Mammary epithelial cell (primary cell): ENCODE measurements around the gene FSTL4.

Experiments used
- CTCF ChIP-seq, 2 donors: IDR thresholded peaks in 1 of 2; conservative IDR thresholded peaks in 1 of 2; 2 replicates each; pipeline ENCODE4 v1.5.1; 2011 to 2012; ENCODE audit warnings: inconsistent platforms in 2 of 2, low read length in 2 of 2, mild to moderate bottlenecking in 2 of 2, control low read depth in 1 of 2, low read depth in 1 of 2; ENCODE audit not compliant: insufficient read depth in 1 of 2; ENCODE audit errors: extremely low read depth in 1 of 2
- EZH2 ChIP-seq: IDR thresholded peaks from 2 replicates; pipeline ENCODE4 v1.6.1; 2012; ENCODE audit warnings: low read length, inconsistent platforms, borderline replicate concordance

DNA sequence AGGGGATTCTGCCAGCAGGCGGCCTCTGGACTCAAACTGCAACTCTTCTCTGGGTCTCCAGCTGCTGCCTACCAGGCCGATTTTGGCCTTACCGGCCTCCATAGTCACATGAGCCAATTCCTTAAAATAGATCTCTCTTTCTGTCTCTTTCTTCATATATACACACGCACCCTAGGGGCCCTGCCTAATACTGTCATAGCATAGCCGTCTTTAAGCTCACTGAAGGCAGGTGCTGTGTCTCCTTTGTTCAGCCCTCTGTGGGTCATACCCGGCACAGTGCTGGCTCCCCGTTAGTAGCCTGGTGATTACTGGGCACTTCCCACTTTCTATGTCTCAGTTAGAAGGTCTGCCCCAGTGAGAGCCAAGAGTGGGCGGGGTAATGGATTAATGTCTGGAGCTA is 419.6 kb downstream of the FSTL4 start:
- TF ChIP-seq EZH2: no peak
- no peak for TF ChIP-seq CTCF (conservative IDR thresholded peaks at IDR 0.05 in 1 of 2, IDR thresholded peaks at IDR 0.05 in 1 of 2; ENCODE audit: extremely low read depth in 1 of 2, insufficient read depth in 1 of 2, low read depth in 1 of 2, low read length in 2 of 2)
